Peyer's patch (tissue), 4 donors: ENCODE results near the gene TNS3.

ENCODE experiments used
- CTCF ChIP-seq, 6 experiments: fragments of 450-650 bp in 4 of 6; fragments of 200-600 bp in 2 of 6; sonication (generic) in 1 of 6; IDR thresholded peaks; one replicate each; pipeline ENCODE4 v1.5.1; 2017 to 2019; ENCODE audit warnings: antibody characterized with exemption in 6 of 6, mild to moderate bottlenecking in 3 of 6, moderate library complexity in 1 of 6
- POLR2A ChIP-seq, 2 donors: fragments of 450-650 bp; IDR thresholded peaks; one replicate each; pipeline ENCODE4 v1.5.1; 2017; ENCODE audit warnings: antibody characterized with exemption in 2 of 2, mild to moderate bottlenecking in 2 of 2, moderate library complexity in 2 of 2

- TF ChIP-seq CTCF (IDR thresholded peaks at IDR 0.05): no peak
- TF ChIP-seq POLR2A (IDR thresholded peaks at IDR 0.05): no peak
Observed at GRCh38 chr7:47504551-47505311, 77.2 kb downstream of the TNS3 start.
